DND-41 (cell line): ENCODE data around the gene TNFRSF14.

Source experiments
- ATAC-seq: fragments of 200-7000 bp; cut with Tn5 transposase; 3 replicates; pipeline ENCODE4 v1.9.1; 2021; ENCODE audit warnings: low read depth; ENCODE audit not compliant: insufficient read depth
- DNase-seq: peaks from one replicate; pipeline ENCODE4 v3.0.0-alpha.2; 2020
- H2AFZ ChIP-seq: 2 replicates; pipeline ENCODE4 v1.6.0; 2012; ENCODE audit warnings: low read depth, low read length
- H3K27ac ChIP-seq: 2 replicates; pipeline ENCODE4 v1.5.1; 2012; ENCODE audit warnings: low read length, inconsistent platforms
- H3K27me3 ChIP-seq: fragments of 200-600 bp; sonication (generic); 2 replicates; pipeline ENCODE4 v1.6.0; 2012; ENCODE audit warnings: low read length, mild to moderate bottlenecking, inconsistent platforms; ENCODE audit not compliant: insufficient read depth, poor library complexity
- H3K36me3 ChIP-seq: 2 replicates; pipeline ENCODE4 v1.5.1; 2012; ENCODE audit warnings: low read length, inconsistent platforms; ENCODE audit not compliant: insufficient read depth
- H3K4me1 ChIP-seq: 2 replicates; pipeline ENCODE4 v1.5.1; 2012; ENCODE audit warnings: mild to moderate bottlenecking, low read length; ENCODE audit not compliant: insufficient read depth
- H3K4me2 ChIP-seq: 2 replicates; pipeline ENCODE4 v1.6.0; 2012; ENCODE audit warnings: mild to moderate bottlenecking, moderate library complexity, low read length, inconsistent platforms; ENCODE audit not compliant: insufficient read depth
- H3K4me3 ChIP-seq, 2 experiments: fragments of 200-600 bp in 1 of 2; shearing (Covaris generic) in 1 of 2; 2 replicates each; pipeline ENCODE4 v1.5.1; 2012 to 2016; ENCODE audit warnings: inconsistent platforms in 2 of 2, low read length in 2 of 2, mild to moderate bottlenecking in 2 of 2, low read depth in 1 of 2, moderate library complexity in 1 of 2
- H3K79me2 ChIP-seq: 2 replicates; pipeline ENCODE4 v1.6.0; 2012; ENCODE audit warnings: low read length, inconsistent platforms; ENCODE audit not compliant: insufficient read depth
- H3K9ac ChIP-seq: 2 replicates; pipeline ENCODE4 v1.6.0; 2012; ENCODE audit warnings: low read depth, mild to moderate bottlenecking, inconsistent platforms, low read length, moderate library complexity
- H3K9me3 ChIP-seq: 2 replicates; pipeline ENCODE4 v1.5.1; 2012; ENCODE audit warnings: low read length, moderate library complexity, mild to moderate bottlenecking, inconsistent platforms; ENCODE audit not compliant: insufficient read depth, severe bottlenecking
- H4K20me1 ChIP-seq: 2 replicates; pipeline ENCODE4 v1.6.0; 2012; ENCODE audit warnings: low read length; ENCODE audit not compliant: insufficient read depth
- CTCF ChIP-seq: IDR thresholded peaks from 2 replicates; pipeline ENCODE4 v1.5.1; 2012; ENCODE audit warnings: borderline replicate concordance, low read length, moderate library complexity, mild to moderate bottlenecking; ENCODE audit not compliant: poor library complexity, severe bottlenecking; ENCODE audit errors: extremely low read depth
- EZH2 ChIP-seq: IDR thresholded peaks from 3 replicates; pipeline ENCODE4 v1.6.1; 2012; ENCODE audit warnings: borderline replicate concordance, low read depth, mild to moderate bottlenecking, moderate library complexity, low read length, inconsistent platforms; ENCODE audit not compliant: severe bottlenecking

TNFRSF14 gene

DNA sequence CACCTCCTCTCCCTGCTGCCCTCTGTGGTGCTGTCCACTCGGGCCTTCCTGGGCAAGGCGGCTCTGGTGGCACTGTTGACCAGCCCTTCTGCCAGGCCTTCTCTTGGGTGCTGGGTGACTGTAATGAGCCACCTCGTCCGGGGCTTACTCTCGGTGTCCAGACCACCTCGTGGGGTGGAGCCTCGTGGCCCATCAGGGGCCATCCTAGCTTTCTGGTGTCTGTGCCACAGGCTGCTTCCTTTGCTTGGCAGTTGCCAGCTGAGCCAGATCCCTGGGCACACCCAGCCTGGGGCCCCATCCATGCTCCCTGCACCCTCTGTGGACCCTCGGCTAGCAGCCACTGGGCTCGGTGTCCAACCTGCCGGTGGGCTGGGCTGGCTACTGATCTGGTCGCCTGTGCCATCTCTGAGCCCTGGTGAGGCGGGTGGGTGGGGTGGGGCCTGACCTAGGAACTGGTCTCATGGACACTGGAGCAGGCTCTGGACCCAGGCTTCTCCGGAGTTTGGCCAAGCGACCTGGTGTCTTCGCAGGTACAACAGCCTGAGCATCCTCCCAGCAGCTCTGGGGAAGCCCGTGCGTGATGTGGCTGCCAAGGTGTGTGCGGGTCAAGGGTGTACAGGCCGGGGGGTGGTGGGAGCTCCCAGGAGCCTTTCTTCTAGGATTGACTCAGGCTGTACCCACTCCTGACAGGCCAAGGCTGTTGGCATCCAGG, 31.8 kb downstream of the TNFRSF14 start:
- H3K4me2 ChIP-seq, result peak overlapping the region; percentile 75

GRCh38 chr1:2588661-2589430, 32.7 kb downstream of the TNFRSF14 start:
- Histone ChIP-seq H3K36me3 (no peaks in the 10 kb centered on the region; the same call in 1 of the 2 replicates), H3K4me1 (peaks cover 22% of the 10 kb centered on the region), H3K4me3 (no peak overlapping the region), H4K20me1 (peaks cover 12% of the 10 kb centered on the region; the same call in 1 of the 2 replicates), H2AFZ (no peak overlapping the region), H3K79me2 (0 out of 2 replicates have a peak, but pooled peaks cover 3% of the 10 kb centered on the region), H3K9ac (no peak overlapping the region), H3K27ac (no peak overlapping the region), H3K27me3 (no peaks in the 10 kb centered on the region), H3K9me3 (no peaks in the 10 kb centered on the region), H3K4me2 (no peak overlapping the region)
- DNase-seq, result no peak
- no peak for ATAC-seq
- TF ChIP-seq EZH2 (no peak), CTCF (no peak)

More for the DNA sequence above, 31.8 kb downstream of the TNFRSF14 start:
- peaks cover 22% of the 10 kb centered on the region for H3K4me1 ChIP-seq
- H2AFZ ChIP-seq, result no peak overlapping the region
- ATAC-seq (no peak), DNase-seq (no peak)
- no peaks in the 10 kb centered on the region; the same call in 1 of the 2 replicates for H3K36me3 ChIP-seq
- H4K20me1 ChIP-seq, result peaks cover 14% of the 10 kb centered on the region; the same call in 1 of the 2 replicates
- peak overlapping the region in 1 of 2 experiments; percentile 95; a peak in 2 of 4 replicates for H3K4me3 ChIP-seq
- peak overlapping the region; percentile 93; the same call in 1 of the 2 replicates for H3K9ac ChIP-seq
- TF ChIP-seq CTCF (no peak), EZH2 (no peak)
- H3K27me3 ChIP-seq, result no peaks in the 10 kb centered on the region
- 0 out of 2 replicates have a peak, but pooled peaks cover 3% of the 10 kb centered on the region for H3K79me2 ChIP-seq
- no peak overlapping the region; the same call in 1 of the 2 replicates for H3K27ac ChIP-seq
- H3K9me3 ChIP-seq, result no peaks in the 10 kb centered on the region

DNA sequence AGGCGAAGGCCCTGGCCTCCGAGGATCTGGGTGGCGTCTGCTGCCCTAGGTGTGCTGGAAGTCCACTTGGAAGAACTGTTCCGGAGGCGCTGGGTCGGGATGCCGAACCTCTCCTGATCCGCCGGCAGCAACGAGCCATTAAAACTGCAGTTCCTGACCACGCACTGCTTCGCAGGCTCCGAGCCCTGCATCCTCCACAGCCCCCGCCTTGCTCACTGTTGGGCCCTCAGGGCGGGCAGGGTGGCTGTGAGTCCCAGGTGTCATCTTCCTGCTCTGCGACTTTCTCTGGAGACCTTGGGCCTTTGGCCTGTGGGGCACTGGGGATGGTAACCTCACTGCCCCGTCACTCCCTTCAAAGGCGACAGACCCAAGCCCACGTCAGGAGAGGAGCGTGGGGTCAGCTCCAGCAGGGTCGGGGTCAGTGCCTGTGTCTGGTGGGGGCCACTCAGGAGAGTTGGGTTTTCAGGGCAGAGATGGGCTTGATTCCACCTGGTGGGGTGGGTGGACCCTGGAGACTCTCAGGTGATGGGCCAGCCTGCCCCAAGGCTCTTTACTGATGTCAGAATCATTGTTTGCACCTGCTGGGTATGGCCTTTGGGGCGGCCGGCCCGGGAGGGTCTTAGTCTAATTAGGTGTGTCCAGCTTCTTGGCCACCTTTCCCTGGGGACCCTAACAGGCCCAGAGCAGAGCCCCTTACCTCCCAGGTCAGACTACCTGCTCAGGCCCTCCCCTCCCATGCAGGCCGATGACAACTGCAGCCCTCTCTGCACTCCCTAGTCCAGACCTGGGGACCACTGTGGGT, 33.5 kb downstream of the TNFRSF14 start:
- H3K4me3 ChIP-seq, result no peak overlapping the region
- no peaks in the 10 kb centered on the region; the same call in 1 of the 2 replicates for H3K36me3 ChIP-seq
- H3K4me1 ChIP-seq, result peaks cover 22% of the 10 kb centered on the region
- no peaks in the 10 kb centered on the region for H3K9me3 ChIP-seq
- H3K4me2 ChIP-seq, result no peak overlapping the region
- no peaks in the 10 kb centered on the region for H3K27me3 ChIP-seq
- no peak overlapping the region for H3K27ac ChIP-seq
- peaks cover 11% of the 10 kb centered on the region; the same call in 1 of the 2 replicates for H4K20me1 ChIP-seq
- H2AFZ ChIP-seq, result no peak overlapping the region
- no peak for ATAC-seq
- 0 out of 2 replicates have a peak, but pooled peaks cover 3% of the 10 kb centered on the region for H3K79me2 ChIP-seq
- no peak overlapping the region for H3K9ac ChIP-seq
- TF ChIP-seq CTCF (no peak), EZH2 (no peak)
- DNase-seq, result no peak
